ENCODE results near the gene MAP6. TPM values are rescaled to one million over a fixed set of nuclear protein-coding genes. Genes with fewer than 3 reads are reported as not detected.

Gene MAP6
- total RNA-seq, 1 donor from 2014 or later = 0.23 TPM

- Mint-ChIP-seq H3K9me3 (no peaks in the 10 kb centered on the region), H3K4me1 (ENCODE audit: low read depth) (peaks cover 16% of the 10 kb centered on the region), H3K27ac (no peak overlapping the region), H3K27me3 (ENCODE audit: low read depth) (peaks cover 38% of the 10 kb centered on the region), H3K36me3 (ENCODE audit: low read depth) (no peaks in the 10 kb centered on the region), H3K4me3 (ENCODE audit: low read depth) (no peak overlapping the region)
- intact Hi-C loops (cut with micrococcal nuclease) = no loop called here
- DNase-seq (ENCODE audit: low spot score) = no peak
These were observed 12.7 kb downstream of the MAP6 start for GRCh38 chr11:75656044-75656727.

- Mint-ChIP-seq H3K36me3 (ENCODE audit: low read depth) (no peaks in the 10 kb centered on the region), H3K4me1 (ENCODE audit: low read depth) (peaks cover 16% of the 10 kb centered on the region), H3K4me3 (ENCODE audit: low read depth) (no peak overlapping the region), H3K27me3 (ENCODE audit: low read depth) (peaks cover 42% of the 10 kb centered on the region), H3K27ac (no peak overlapping the region), H3K9me3 (no peaks in the 10 kb centered on the region)
- DNase-seq (ENCODE audit: low spot score) = no peak
- intact Hi-C loops (cut with micrococcal nuclease) = no loop called here
These were observed 13.2 kb downstream of the MAP6 start for GRCh38 chr11:75655605-75656004.

GRCh38 chr11:75654314-75654713 is 14.5 kb downstream of the MAP6 start:
- Mint-ChIP-seq H3K36me3 (ENCODE audit: low read depth) (no peaks in the 10 kb centered on the region), H3K27me3 (ENCODE audit: low read depth) (peaks cover 33% of the 10 kb centered on the region), H3K4me1 (ENCODE audit: low read depth) (peaks cover 16% of the 10 kb centered on the region), H3K27ac (no peak overlapping the region), H3K9me3 (no peaks in the 10 kb centered on the region), H3K4me3 (ENCODE audit: low read depth) (no peak overlapping the region)
- no peak for DNase-seq (ENCODE audit: low spot score)
- intact Hi-C loops (cut with micrococcal nuclease) = no loop called here

- DNase-seq (ENCODE audit: low spot score) = no peak
- no peaks in the 10 kb centered on the region for H3K36me3 Mint-ChIP-seq (ENCODE audit: low read depth)
- peaks cover 31% of the 10 kb centered on the region for H3K27me3 Mint-ChIP-seq (ENCODE audit: low read depth)
- no peaks in the 10 kb centered on the region for H3K9me3 Mint-ChIP-seq
- H3K4me3 Mint-ChIP-seq (ENCODE audit: low read depth) = no peak overlapping the region
- no peak overlapping the region for H3K27ac Mint-ChIP-seq
- H3K4me1 Mint-ChIP-seq (ENCODE audit: low read depth) = peaks cover 16% of the 10 kb centered on the region
- intact Hi-C loops (cut with micrococcal nuclease) = no loop called here
These were observed 15.3 kb downstream of the MAP6 start for GRCh38 chr11:75653532-75653931.

GRCh38 chr11:75652936-75653335 is 15.9 kb downstream of the MAP6 start:
- H3K4me1 Mint-ChIP-seq (ENCODE audit: low read depth) = peaks cover 16% of the 10 kb centered on the region
- no peak overlapping the region for H3K27ac Mint-ChIP-seq
- no peaks in the 10 kb centered on the region for H3K9me3 Mint-ChIP-seq
- H3K36me3 Mint-ChIP-seq (ENCODE audit: low read depth) = no peaks in the 10 kb centered on the region
- peaks cover 30% of the 10 kb centered on the region for H3K27me3 Mint-ChIP-seq (ENCODE audit: low read depth)
- intact Hi-C loops (cut with micrococcal nuclease) = no loop called here
- DNase-seq (ENCODE audit: low spot score) = no peak
- H3K4me3 Mint-ChIP-seq (ENCODE audit: low read depth) = no peak overlapping the region

GRCh38 chr11:75651218-75651617 is 17.6 kb downstream of the MAP6 start:
- Mint-ChIP-seq H3K36me3 (ENCODE audit: low read depth) (no peaks in the 10 kb centered on the region), H3K4me1 (ENCODE audit: low read depth) (peaks cover 16% of the 10 kb centered on the region), H3K4me3 (ENCODE audit: low read depth) (no peak overlapping the region), H3K27ac (no peak overlapping the region), H3K9me3 (no peaks in the 10 kb centered on the region), H3K27me3 (ENCODE audit: low read depth) (peaks cover 27% of the 10 kb centered on the region)
- intact Hi-C loops (cut with micrococcal nuclease) = no loop called here
- DNase-seq (ENCODE audit: low spot score) = no peak

GRCh38 chr11:75650167-75650723 is 18.6 kb downstream of the MAP6 start:
- DNase-seq (ENCODE audit: low spot score) = no peak
- Mint-ChIP-seq H3K9me3 (no peaks in the 10 kb centered on the region), H3K4me1 (ENCODE audit: low read depth) (peaks cover 12% of the 10 kb centered on the region), H3K27me3 (ENCODE audit: low read depth) (peaks cover 36% of the 10 kb centered on the region), H3K36me3 (ENCODE audit: low read depth) (no peaks in the 10 kb centered on the region), H3K27ac (no peak overlapping the region), H3K4me3 (ENCODE audit: low read depth) (no peak overlapping the region)
- intact Hi-C loops (cut with micrococcal nuclease) = no loop called here

GRCh38 chr11:75644946-75645345 is 23.9 kb downstream of the MAP6 start:
- Mint-ChIP-seq H3K27me3 (ENCODE audit: low read depth) (peaks cover 43% of the 10 kb centered on the region), H3K9me3 (no peaks in the 10 kb centered on the region), H3K27ac (no peak overlapping the region), H3K36me3 (ENCODE audit: low read depth) (no peaks in the 10 kb centered on the region), H3K4me1 (ENCODE audit: low read depth) (no peaks in the 10 kb centered on the region), H3K4me3 (ENCODE audit: low read depth) (no peak overlapping the region)
- no peak for DNase-seq (ENCODE audit: low spot score)
- intact Hi-C loops (cut with micrococcal nuclease) = no loop called here

GRCh38 chr11:75644370-75644769 is 24.5 kb downstream of the MAP6 start:
- Mint-ChIP-seq H3K27me3 (ENCODE audit: low read depth) (peaks cover 43% of the 10 kb centered on the region), H3K4me3 (ENCODE audit: low read depth) (no peak overlapping the region), H3K27ac (no peak overlapping the region), H3K36me3 (ENCODE audit: low read depth) (no peaks in the 10 kb centered on the region), H3K9me3 (no peaks in the 10 kb centered on the region), H3K4me1 (ENCODE audit: low read depth) (no peaks in the 10 kb centered on the region)
- intact Hi-C loops (cut with micrococcal nuclease) = no loop called here
- no peak for DNase-seq (ENCODE audit: low spot score)

- DNase-seq (ENCODE audit: low spot score) = no peak
- Mint-ChIP-seq H3K9me3 (no peaks in the 10 kb centered on the region), H3K36me3 (ENCODE audit: low read depth) (no peaks in the 10 kb centered on the region), H3K27me3 (ENCODE audit: low read depth) (peaks cover 40% of the 10 kb centered on the region), H3K4me1 (ENCODE audit: low read depth) (no peaks in the 10 kb centered on the region), H3K4me3 (ENCODE audit: low read depth) (no peak overlapping the region), H3K27ac (no peak overlapping the region)
- intact Hi-C loops (cut with micrococcal nuclease) = no loop called here
These were observed 26.3 kb downstream of the MAP6 start for GRCh38 chr11:75642402-75643113.

GRCh38 chr11:75639762-75640181 is 29.1 kb downstream of the MAP6 start:
- Mint-ChIP-seq H3K4me1 (ENCODE audit: low read depth) (no peaks in the 10 kb centered on the region), H3K36me3 (ENCODE audit: low read depth) (no peaks in the 10 kb centered on the region), H3K27me3 (ENCODE audit: low read depth) (peaks cover 45% of the 10 kb centered on the region), H3K4me3 (ENCODE audit: low read depth) (no peak overlapping the region), H3K9me3 (no peaks in the 10 kb centered on the region), H3K27ac (no peak overlapping the region)
- intact Hi-C loops (cut with micrococcal nuclease) = no loop called here
- no peak for DNase-seq (ENCODE audit: low spot score)

- no peaks in the 10 kb centered on the region for H3K4me1 Mint-ChIP-seq (ENCODE audit: low read depth)
- no peaks in the 10 kb centered on the region for H3K36me3 Mint-ChIP-seq (ENCODE audit: low read depth)
- H3K4me3 Mint-ChIP-seq (ENCODE audit: low read depth) = no peak overlapping the region
- H3K27me3 Mint-ChIP-seq (ENCODE audit: low read depth) = peaks cover 46% of the 10 kb centered on the region
- no peaks in the 10 kb centered on the region for H3K9me3 Mint-ChIP-seq
- no peak for DNase-seq (ENCODE audit: low spot score)
- no peak overlapping the region for H3K27ac Mint-ChIP-seq
- intact Hi-C loops (cut with micrococcal nuclease) = no loop called here
These were observed 30.8 kb downstream of the MAP6 start for GRCh38 chr11:75637998-75638397.
